HG03103 (cell line): ENCODE results near the gene RNU6-8.
A peak's percentile ranks its signal among the peaks of the same experiment; 100 is the strongest.

ENCODE experiments used
- ATAC-seq: cut with Tn5 transposase; IDR thresholded peaks from one replicate; pipeline ENCODE4 v1.9.1; 2021; ENCODE audit warnings: low read depth; ENCODE audit not compliant: unreplicated experiment

The RNU6-8 gene

DNA sequence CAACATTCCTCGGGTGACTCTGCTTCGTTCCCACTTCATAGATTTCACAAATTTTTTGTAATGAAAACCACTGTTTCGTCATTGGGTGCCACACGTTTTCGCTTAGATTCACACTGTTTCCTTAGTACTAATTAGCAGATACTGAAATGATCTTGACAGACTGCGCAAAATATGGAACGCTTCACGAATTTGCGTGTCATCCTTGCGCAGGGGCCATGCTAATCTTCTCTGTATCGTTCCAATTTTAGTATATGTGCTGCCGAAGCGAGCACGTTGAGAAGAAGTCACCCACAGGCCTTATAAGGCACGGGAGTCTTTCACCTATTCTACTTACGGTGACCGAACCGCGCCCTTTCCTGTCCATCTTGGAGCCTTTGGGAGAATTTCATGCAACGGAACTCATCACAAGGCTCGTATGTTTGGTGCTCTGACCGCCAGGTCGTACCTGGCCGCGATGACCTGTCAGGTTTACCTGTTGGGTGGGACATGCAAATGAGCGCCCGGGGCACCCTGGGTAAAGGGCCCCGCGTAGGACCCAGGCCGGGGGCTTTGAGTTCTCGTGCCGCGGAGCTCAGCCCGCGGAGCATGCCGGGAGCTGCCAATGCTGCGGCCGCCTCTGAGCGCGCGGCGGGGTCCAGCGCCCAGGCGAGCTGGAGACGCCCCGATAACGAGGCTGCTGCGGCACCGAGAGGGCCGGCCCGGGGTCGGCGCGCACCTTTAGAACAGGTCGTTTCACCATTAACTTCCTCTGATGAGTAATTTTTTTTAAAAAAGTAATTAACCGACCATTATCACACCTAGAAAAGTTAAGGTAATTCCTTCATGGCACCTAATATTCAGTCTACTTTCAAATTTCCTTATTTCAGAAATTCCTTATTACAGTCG is at the start of gene RNU6-8:
Gene RNU6-8 (minus strand): TSS at position 272 of the 885 bp plus-strand sequence.
- ATAC-seq = peak; percentile 62

- peak; percentile 75 for ATAC-seq
These were observed 49.1 kb upstream of the RNU6-8 start for GRCh38 chr14:32252030-32252670.

DNA sequence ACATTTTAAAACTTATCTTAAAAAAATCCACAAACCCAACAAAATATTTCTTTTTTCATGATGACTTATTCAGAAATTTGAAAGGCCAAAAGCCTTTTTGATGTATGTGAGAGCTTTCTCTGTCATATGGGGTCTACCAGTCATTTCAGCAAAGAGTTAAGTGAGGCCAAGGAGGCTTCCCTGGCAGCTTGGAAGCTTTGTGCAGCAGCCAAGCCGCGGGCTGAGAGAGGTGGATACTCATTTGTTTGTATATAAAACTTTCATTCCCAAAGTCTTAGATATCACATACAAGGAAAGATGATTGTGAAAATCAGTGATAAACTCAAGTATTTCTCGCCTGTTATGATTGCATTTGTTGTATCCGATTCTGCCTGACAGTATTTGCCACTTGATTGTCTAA is 48.5 kb upstream of the RNU6-8 start:
- no peak for ATAC-seq

GRCh38 chr14:32250681-32251080 is 47.6 kb upstream of the RNU6-8 start:
- no peak for ATAC-seq

GRCh38 chr14:32249780-32250179 is 46.7 kb upstream of the RNU6-8 start:
- ATAC-seq = no peak

DNA sequence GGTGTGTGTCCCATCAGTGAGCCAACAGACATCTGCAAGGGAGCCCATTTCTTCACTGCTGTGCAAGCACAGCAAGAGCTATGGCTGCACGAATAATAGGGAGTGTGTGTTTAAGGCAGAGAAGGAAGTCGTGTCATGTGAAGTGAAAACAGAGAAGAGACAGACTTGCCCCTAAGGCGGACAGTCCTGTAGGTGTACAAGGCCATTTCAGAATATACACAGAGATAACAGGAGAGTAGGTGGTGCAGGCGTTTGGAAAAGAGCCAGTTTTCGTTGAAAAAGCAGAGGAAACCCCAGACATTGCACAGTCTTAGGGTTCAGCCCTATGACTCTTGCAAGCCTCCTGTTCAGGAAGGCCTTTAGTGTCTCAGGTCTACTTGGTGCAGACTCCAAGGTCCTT is 46.3 kb upstream of the RNU6-8 start:
- ATAC-seq = no peak

- ATAC-seq = no peak
These were observed 43.7 kb upstream of the RNU6-8 start for GRCh38 chr14:32246751-32247150.

DNA sequence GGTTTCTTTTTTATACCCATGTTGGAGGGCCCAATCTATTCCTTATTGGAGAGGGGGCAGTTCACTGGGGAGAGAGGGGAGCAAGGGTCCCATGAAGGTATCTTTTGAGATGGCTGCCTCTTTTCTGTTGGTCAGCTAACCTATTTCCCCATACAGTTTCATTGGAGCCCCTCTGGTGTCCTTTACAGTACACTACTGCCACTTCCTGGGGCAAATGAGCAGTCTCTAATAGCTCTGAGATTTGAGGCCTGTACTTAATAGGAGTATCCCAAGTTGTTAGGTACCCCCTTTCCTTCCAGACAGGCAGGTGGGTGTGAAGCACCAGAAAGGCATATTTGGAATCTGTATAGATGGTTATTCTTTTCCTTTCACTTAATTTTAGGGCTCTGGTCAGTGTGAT is 41.3 kb upstream of the RNU6-8 start:
- no peak for ATAC-seq

- ATAC-seq = no peak
These were observed 30.2 kb upstream of the RNU6-8 start for GRCh38 chr14:32233260-32233659.

DNA sequence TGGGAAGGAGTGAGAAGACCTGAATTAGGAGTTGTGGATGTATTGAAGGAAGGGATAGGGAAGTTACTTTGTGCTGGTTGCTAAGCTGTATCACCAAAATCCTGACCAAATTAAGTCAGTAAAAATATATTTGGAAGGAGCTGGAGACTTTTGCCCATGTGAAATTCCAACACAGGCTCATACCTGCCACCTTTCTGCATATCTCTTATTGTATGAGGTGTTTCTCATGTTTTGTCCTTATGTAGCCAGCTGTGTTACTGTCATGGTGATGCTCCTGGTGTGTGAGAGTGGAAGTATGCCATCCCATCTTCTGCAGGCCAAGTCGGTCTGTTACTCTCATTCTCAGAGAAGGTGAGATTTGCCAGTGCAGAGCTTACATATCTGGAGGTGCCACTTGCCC is 29.4 kb upstream of the RNU6-8 start:
- no peak for ATAC-seq

- ATAC-seq = no peak
These were observed 27.7 kb upstream of the RNU6-8 start for GRCh38 chr14:32230695-32231280.

GRCh38 chr14:32230181-32230580 is 27.1 kb upstream of the RNU6-8 start:
- ATAC-seq = no peak

DNA sequence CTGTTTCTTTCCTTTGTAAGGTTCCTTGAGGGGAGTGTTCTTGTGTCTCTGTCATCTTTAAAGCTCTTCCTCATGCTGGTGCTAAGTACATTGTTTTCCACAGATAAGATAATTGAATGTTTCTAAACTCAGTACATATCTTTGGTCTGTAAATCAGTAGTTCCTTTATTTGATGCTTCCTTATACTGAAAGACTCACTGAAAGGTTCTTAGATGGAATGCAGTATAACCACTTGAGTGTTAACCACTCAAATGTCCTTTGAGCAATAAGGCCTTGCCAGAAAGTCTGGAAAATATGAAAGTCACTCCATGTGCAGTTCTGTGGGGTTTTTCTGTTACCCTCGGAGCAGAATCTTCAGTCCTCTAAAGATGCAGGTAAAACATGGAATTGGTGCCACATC is 23.0 kb upstream of the RNU6-8 start:
- no peak for ATAC-seq

GRCh38 chr14:32225378-32225920 is 22.4 kb upstream of the RNU6-8 start:
- no peak for ATAC-seq

DNA sequence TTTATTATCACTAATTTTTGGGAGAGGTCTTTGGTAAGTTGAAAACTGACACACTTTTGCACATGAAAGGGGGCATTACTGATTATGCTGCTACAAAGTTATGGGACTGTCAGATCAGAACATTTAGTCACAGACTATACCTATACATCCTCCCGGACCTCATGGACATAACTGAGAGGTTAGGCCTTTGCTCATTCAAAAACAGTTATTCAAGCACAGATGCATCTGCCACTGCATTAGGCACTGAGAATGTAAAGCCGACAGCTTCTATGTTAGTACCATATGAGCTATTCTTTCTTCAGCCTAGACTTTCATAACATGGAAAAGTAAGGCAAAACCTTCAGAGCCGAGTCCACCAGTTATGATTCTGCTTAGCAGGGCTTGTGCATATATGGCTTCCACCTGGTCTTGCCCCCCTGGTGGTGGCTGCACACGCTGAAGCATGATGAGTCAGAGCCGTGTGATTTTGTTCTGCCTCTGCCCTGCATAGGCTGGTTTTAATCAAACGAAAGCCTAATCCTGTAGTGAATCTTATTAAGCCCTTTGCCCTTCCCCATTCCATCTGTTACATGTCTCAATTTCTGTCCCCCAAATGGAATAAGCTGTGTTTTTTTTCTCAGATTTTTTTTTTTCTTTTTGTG is 21.8 kb upstream of the RNU6-8 start:
- ATAC-seq = no peak

DNA sequence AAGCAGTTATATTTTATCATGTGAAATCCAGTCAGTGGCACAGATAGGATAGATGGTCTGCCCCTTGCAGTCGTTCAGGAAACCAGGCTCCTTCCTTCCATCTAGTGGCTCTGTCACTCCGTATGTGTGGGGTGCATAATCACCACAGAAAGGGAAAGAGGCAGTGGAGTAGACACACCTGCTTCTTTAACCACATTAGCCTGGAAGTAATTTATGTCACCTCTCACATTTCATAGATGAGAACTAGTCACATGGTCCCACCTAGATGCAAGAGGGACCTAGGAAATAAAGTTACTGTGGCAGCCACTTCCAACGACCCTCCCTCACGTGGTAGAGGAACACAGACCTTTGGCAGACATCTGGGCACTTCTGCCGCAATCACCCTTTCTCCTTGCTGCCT is 14.2 kb upstream of the RNU6-8 start:
- ATAC-seq = no peak

- ATAC-seq = no peak
These were observed 9.8 kb upstream of the RNU6-8 start for GRCh38 chr14:32212833-32213232.

- ATAC-seq = no peak
These were observed 8.0 kb upstream of the RNU6-8 start for GRCh38 chr14:32211068-32211404.

GRCh38 chr14:32209471-32209870 is 6.4 kb upstream of the RNU6-8 start:
- no peak for ATAC-seq

- no peak for ATAC-seq
These were observed 5.4 kb upstream of the RNU6-8 start for GRCh38 chr14:32208490-32208889.

DNA sequence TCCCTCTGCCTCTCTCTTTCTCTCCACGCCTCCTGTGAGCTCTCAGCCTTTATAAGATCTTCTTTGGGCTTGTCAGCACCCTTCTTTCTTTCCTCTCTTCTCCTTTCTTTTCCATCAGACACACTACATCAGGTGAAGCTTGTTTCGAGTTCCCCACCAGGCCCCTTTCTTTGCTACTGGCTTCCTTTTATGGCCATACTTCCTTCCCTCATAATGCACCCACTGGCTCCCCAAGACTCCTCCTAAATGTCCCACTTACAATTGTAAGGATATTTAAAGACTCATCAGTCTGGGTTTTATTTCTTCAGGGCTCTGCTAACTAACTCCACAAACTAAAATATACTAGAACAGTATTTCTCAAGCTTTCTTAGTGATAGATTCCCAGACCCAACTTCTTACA is 3.5 kb upstream of the RNU6-8 start:
- ATAC-seq = no peak
